ENCODE measurements around the gene RPS6KL1. TPM values are rescaled to one million over a fixed set of nuclear protein-coding genes. Genes with fewer than 3 reads are reported as not detected.
A peak's percentile ranks its signal among the peaks of the same experiment; 100 is the strongest.

Gene RPS6KL1
- total RNA-seq, 1 experiment from 2014 or later: 4.2 TPM

DNA sequence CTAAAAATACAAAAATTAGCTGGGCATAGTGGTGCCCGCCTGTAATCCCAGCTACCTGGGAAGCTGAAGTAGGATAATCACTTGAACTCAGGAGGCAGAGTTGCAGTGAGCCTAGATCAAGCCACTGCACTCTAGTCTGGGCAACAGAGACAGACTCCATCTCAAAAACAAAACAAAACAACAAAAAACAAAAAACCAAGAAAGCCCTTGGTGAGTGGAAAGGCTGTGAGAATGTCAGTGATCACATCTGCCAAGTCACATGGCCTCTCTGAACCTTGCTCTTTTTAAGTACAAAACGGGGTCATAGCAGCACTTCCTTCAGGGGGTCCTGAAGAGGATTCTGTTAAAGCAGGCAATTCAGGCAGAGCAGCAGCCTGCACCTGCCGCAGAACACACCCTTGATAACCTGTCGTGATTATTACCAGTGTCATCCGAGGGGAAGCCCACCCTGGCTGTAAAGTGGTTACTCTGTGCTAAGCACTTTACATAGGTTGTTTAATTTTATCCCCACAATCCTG, 9.6 kb downstream of the RPS6KL1 start:
- BruUV-seq (replicated peaks): no TSS peak
- H4K20me1 ChIP-seq (ENCODE audit: insufficient read depth): no peaks in the 10 kb centered on the region
- ChIA-PET CTCF (interaction anchor here (0.8 kb wide), 1 partner anchor 105 kb away, joined by 9 read pairs; no protein-coding TSS in a partner anchor), POLR2A (ENCODE audit: unreplicated experiment) (no interaction called here)
- no peak overlapping the region for H3K4me2 ChIP-seq
- no peak overlapping the region for H2AFZ ChIP-seq
- intact Hi-C loops (cut with micrococcal nuclease; ENCODE audit: unreplicated experiment): no loop called here
- no peak for TF ChIP-seq EZH2 (IDR thresholded peaks at IDR 0.05; ENCODE audit: low read depth)
- TF ChIP-seq, protein P1, sequence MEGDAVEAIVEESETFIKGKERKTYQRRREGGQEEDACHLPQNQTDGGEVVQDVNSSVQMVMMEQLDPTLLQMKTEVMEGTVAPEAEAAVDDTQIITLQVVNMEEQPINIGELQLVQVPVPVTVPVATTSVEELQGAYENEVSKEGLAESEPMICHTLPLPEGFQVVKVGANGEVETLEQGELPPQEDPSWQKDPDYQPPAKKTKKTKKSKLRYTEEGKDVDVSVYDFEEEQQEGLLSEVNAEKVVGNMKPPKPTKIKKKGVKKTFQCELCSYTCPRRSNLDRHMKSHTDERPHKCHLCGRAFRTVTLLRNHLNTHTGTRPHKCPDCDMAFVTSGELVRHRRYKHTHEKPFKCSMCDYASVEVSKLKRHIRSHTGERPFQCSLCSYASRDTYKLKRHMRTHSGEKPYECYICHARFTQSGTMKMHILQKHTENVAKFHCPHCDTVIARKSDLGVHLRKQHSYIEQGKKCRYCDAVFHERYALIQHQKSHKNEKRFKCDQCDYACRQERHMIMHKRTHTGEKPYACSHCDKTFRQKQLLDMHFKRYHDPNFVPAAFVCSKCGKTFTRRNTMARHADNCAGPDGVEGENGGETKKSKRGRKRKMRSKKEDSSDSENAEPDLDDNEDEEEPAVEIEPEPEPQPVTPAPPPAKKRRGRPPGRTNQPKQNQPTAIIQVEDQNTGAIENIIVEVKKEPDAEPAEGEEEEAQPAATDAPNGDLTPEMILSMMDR (conservative IDR thresholded peaks at IDR 0.05): no peak
- no peaks in the 10 kb centered on the region for H3K9me3 ChIP-seq (ENCODE audit: insufficient read depth, low read depth)
- no peak for DNase-seq
- H3F3A ChIP-seq (ENCODE audit: insufficient read depth, low read depth): no peaks in the 10 kb centered on the region
- H3K36me3 ChIP-seq (ENCODE audit: low read depth): no peaks in the 10 kb centered on the region
- no peaks in the 10 kb centered on the region for H3K27me3 ChIP-seq (ENCODE audit: insufficient read depth, low read depth)
- peaks cover 8% of the 10 kb centered on the region for H3K4me1 ChIP-seq (replicated peaks; ENCODE audit: insufficient read depth)
- H3K4me3 ChIP-seq: no peak overlapping the region
- no peak overlapping the region for H3K27ac ChIP-seq
- no peaks in the 10 kb centered on the region for H3K9me2 ChIP-seq (ENCODE audit: insufficient read depth)
- H3K79me2 ChIP-seq (ENCODE audit: low read depth): no peaks in the 10 kb centered on the region

DNA sequence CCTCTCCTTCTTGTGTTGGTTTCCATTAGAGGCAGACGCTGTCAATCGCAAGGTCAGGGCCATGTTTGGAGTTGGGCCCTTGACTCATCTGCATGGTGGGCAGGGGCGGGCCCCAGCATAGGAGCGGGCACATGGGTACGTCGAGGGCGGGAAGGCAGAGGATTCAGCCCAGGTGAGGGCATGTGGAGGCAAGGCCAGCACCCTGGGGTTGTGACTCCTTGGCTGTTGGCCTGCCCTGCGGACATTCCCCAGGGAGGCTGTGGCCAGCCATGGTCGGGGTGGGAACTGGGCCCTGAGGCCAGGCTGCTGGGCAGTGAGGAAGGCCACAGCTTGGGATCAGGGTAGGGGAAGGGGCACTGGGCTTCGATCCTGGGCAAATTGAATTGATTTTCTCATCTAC, 10.3 kb downstream of the RPS6KL1 start:
- no peak for DNase-seq
- Histone ChIP-seq H3K36me3 (ENCODE audit: low read depth) (no peaks in the 10 kb centered on the region), H3K4me2 (no peak overlapping the region), H3K79me2 (ENCODE audit: low read depth) (no peaks in the 10 kb centered on the region), H2AFZ (no peak overlapping the region), H4K20me1 (ENCODE audit: insufficient read depth) (no peaks in the 10 kb centered on the region), H3K9me3 (ENCODE audit: insufficient read depth, low read depth) (no peaks in the 10 kb centered on the region), H3K4me1 (replicated peaks; ENCODE audit: insufficient read depth) (peaks cover 8% of the 10 kb centered on the region), H3K27me3 (ENCODE audit: insufficient read depth, low read depth) (no peaks in the 10 kb centered on the region), H3K4me3 (no peak overlapping the region), H3F3A (ENCODE audit: insufficient read depth, low read depth) (peaks cover 4% of the 10 kb centered on the region; the same call in 1 of the 2 replicates), H3K27ac (no peak overlapping the region), H3K9me2 (ENCODE audit: insufficient read depth) (no peaks in the 10 kb centered on the region)
- ChIA-PET CTCF (interaction anchor here (0.8 to 1.7 kb wide), 3 partner anchors 52 to 176 kb away, joined by 6 to 12 read pairs (median 9); no protein-coding TSS in a partner anchor), POLR2A (ENCODE audit: unreplicated experiment) (no interaction called here)
- TF ChIP-seq, protein P1 (conservative IDR thresholded peaks at IDR 0.05): no peak
- TF ChIP-seq EZH2 (IDR thresholded peaks at IDR 0.05; ENCODE audit: low read depth): no peak
- BruUV-seq (replicated peaks): no TSS peak
- intact Hi-C loops (cut with micrococcal nuclease; ENCODE audit: unreplicated experiment): no loop called here

DNA sequence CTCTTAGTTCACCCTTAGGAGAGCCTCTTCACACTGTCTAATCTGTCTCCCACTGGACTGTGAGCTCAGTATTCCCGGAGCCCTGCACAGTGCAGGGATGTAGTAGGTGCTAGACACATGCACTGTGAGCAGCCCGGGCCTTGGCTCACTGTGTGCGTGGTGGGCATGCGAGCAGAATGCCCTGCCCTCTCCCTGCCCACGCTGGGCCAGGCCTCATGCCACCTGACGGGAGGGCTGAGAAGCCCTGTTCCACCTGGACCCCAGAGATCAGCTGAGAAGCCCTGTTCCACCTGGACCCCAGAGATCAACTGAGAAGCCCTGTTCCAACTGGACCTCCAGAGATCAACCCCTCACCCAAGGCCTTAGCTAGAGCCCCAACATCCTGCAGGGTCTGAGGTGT, 10.9 kb downstream of the RPS6KL1 start:
- Histone ChIP-seq H4K20me1 (ENCODE audit: insufficient read depth) (no peaks in the 10 kb centered on the region), H3K9me3 (ENCODE audit: insufficient read depth, low read depth) (no peaks in the 10 kb centered on the region), H3K36me3 (ENCODE audit: low read depth) (no peaks in the 10 kb centered on the region), H3K4me3 (no peak overlapping the region), H3K27me3 (ENCODE audit: insufficient read depth, low read depth) (no peaks in the 10 kb centered on the region), H3K4me1 (replicated peaks; ENCODE audit: insufficient read depth) (peaks cover 8% of the 10 kb centered on the region), H3K79me2 (ENCODE audit: low read depth) (no peaks in the 10 kb centered on the region), H3K4me2 (peak overlapping the region; percentile 34), H3F3A (ENCODE audit: insufficient read depth, low read depth) (peaks cover 4% of the 10 kb centered on the region; the same call in 1 of the 2 replicates), H2AFZ (no peak overlapping the region), H3K9me2 (ENCODE audit: insufficient read depth) (no peaks in the 10 kb centered on the region), H3K27ac (no peak overlapping the region)
- DNase-seq: no peak
- BruUV-seq (replicated peaks): no TSS peak
- TF ChIP-seq, protein P1 (conservative IDR thresholded peaks at IDR 0.05): no peak
- TF ChIP-seq EZH2 (IDR thresholded peaks at IDR 0.05; ENCODE audit: low read depth): no peak
- intact Hi-C loops (cut with micrococcal nuclease; ENCODE audit: unreplicated experiment): no loop called here
- ChIA-PET POLR2A (ENCODE audit: unreplicated experiment) (no interaction called here), CTCF (interaction anchor here (0.5 to 1.7 kb wide), 4 partner anchors 34 to 176 kb away, joined by 6 to 12 read pairs (median 6); no protein-coding TSS in a partner anchor)

All from PC-9 (cell line).